WTC11 (cell line): ENCODE data around the gene GPR18. TPM values are rescaled to one million over a fixed set of nuclear protein-coding genes. Genes with fewer than 3 reads are reported as not detected.

Experiments
- ATAC-seq: fragments of 200-7000 bp; cut with Tn5 transposase; 2 replicates; pipeline ENCODE4 v1.10.0; 2021; ENCODE audit warnings: mild to moderate bottlenecking, moderate library complexity
- CTCF ChIA-PET: fragments of 300-600 bp; sonication (Branson Sonifier 250); formaldehyde crosslinking; loops from one replicate; lab custom pipeline; 2021; ENCODE audit warnings: antibody characterized with exemption; lab: Charles Lee
- POLR2A ChIA-PET: fragments of 350-600 bp; sonication (Branson Sonifier 250); formaldehyde crosslinking; loops from one replicate; lab custom pipeline; 2021; ENCODE audit warnings: antibody characterized with exemption; lab: Charles Lee
- DNase-seq: peaks from one replicate; pipeline ENCODE4 v3.0.0; 2021; ENCODE audit warnings: low spot score
- H3K27ac Mint-ChIP-seq: 2 replicates; pipeline ENCODE4 v1.8.0; 2021; ENCODE audit warnings: mixed read lengths
- H3K27me3 Mint-ChIP-seq: 2 replicates; pipeline ENCODE4 v1.8.0; 2021; ENCODE audit warnings: low read depth, mild to moderate bottlenecking, moderate library complexity, mixed read lengths
- H3K36me3 Mint-ChIP-seq: 2 replicates; pipeline ENCODE4 v1.8.0; 2021; ENCODE audit warnings: mixed read lengths
- H3K4me1 Mint-ChIP-seq: 2 replicates; pipeline ENCODE4 v1.8.0; 2022; ENCODE audit warnings: mixed read lengths
- H3K4me3 Mint-ChIP-seq: 2 replicates; pipeline ENCODE4 v1.8.0; 2021; ENCODE audit warnings: mild to moderate bottlenecking, moderate library complexity, mixed read lengths
- H3K9me3 Mint-ChIP-seq: 2 replicates; pipeline ENCODE4 v1.8.0; 2021; ENCODE audit warnings: mixed read lengths
- CREB1 ChIP-seq: sonication (generic); formaldehyde crosslinking; IDR thresholded peaks from 2 replicates; pipeline ENCODE4 v1.8.0; 2023; ENCODE audit warnings: mild to moderate bottlenecking, missing genetic modification reagents
- FOXP1 ChIP-seq: sonication (generic); formaldehyde crosslinking; IDR thresholded peaks from 2 replicates; pipeline ENCODE4 v1.8.0; 2022; ENCODE audit warnings: missing genetic modification reagents, mild to moderate bottlenecking, moderate library complexity, borderline replicate concordance
- GRHL2 ChIP-seq: fragments of 250-450 bp; sonication (Bioruptor Pico); IDR thresholded peaks from 2 replicates; pipeline ENCODE4 v1.8.0; 2022; ENCODE audit warnings: mild to moderate bottlenecking, moderate library complexity; ENCODE audit not compliant: insufficient replicate concordance, severe bottlenecking
- IRF2 ChIP-seq: sonication (generic); formaldehyde crosslinking; IDR thresholded peaks from 2 replicates; pipeline ENCODE4 v1.8.0; 2022; ENCODE audit warnings: low read depth, missing genetic modification reagents, borderline replicate concordance
- MYBL2 ChIP-seq: sonication (generic); formaldehyde crosslinking; IDR thresholded peaks from 2 replicates; pipeline ENCODE4 v1.8.1; 2023; ENCODE audit warnings: mild to moderate bottlenecking, moderate library complexity, missing genetic modification reagents
- NR1H2 ChIP-seq: sonication (generic); formaldehyde crosslinking; IDR thresholded peaks from 2 replicates; pipeline ENCODE4 v1.9.0; 2021; ENCODE audit warnings: mild to moderate bottlenecking, moderate library complexity, missing genetic modification reagents
- NR3C1 ChIP-seq: sonication (generic); formaldehyde crosslinking; conservative IDR thresholded peaks from 2 replicates; pipeline ENCODE4 v1.8.1; 2023; ENCODE audit warnings: low read depth, mild to moderate bottlenecking, missing genetic modification reagents
- RORB ChIP-seq: fragments of 250-450 bp; sonication (Bioruptor Pico); IDR thresholded peaks from 2 replicates; pipeline ENCODE4 v1.9.0; 2021; ENCODE audit warnings: mild to moderate bottlenecking
- SP1 ChIP-seq: sonication (generic); formaldehyde crosslinking; conservative IDR thresholded peaks from 2 replicates; pipeline ENCODE4 v1.8.1; 2022; ENCODE audit warnings: missing genetic modification reagents
- TP53 ChIP-seq: sonication (generic); formaldehyde crosslinking; IDR thresholded peaks from 2 replicates; pipeline ENCODE4 v1.8.1; 2023; ENCODE audit warnings: mild to moderate bottlenecking, missing genetic modification reagents
- ZNF317 ChIP-seq: sonication (generic); formaldehyde crosslinking; IDR thresholded peaks from 2 replicates; pipeline ENCODE4 v1.8.1; 2023; ENCODE audit warnings: low read depth, mild to moderate bottlenecking, moderate library complexity, missing genetic modification reagents, borderline replicate concordance
- ZNF416 ChIP-seq: fragments of 250-450 bp; sonication (Bioruptor Pico); IDR thresholded peaks from 2 replicates; pipeline ENCODE4 v1.9.0; 2021; ENCODE audit warnings: mild to moderate bottlenecking, inconsistent platforms
- total RNA-seq: library from RNA; stranded (reverse); gene quantifications from 3 replicates; pipeline ENCODE4 v1.2.3, GENCODE V29; 2021
- TF ChIP-seq, protein P1 (sequence below): sonication (generic); formaldehyde crosslinking; conservative IDR thresholded peaks from 2 replicates; pipeline ENCODE4 v1.8.1; 2022; ENCODE audit warnings: mild to moderate bottlenecking, missing genetic modification reagents
- TF ChIP-seq, protein P2 (sequence below): sonication (generic); formaldehyde crosslinking; IDR thresholded peaks from 2 replicates; pipeline ENCODE4 v1.8.1; 2023; ENCODE audit warnings: mild to moderate bottlenecking, moderate library complexity, missing genetic modification reagents
- TF ChIP-seq, protein P3 (sequence below): sonication (generic); formaldehyde crosslinking; IDR thresholded peaks from 2 replicates; pipeline ENCODE4 v1.8.1; 2023; ENCODE audit warnings: mild to moderate bottlenecking, missing genetic modification reagents, moderate library complexity
- TF ChIP-seq, protein P4 (sequence below): sonication (generic); formaldehyde crosslinking; IDR thresholded peaks from 2 replicates; pipeline ENCODE4 v1.8.0; 2023; ENCODE audit warnings: mild to moderate bottlenecking, missing genetic modification reagents
- TF ChIP-seq, protein P5 (sequence below): fragments of 250-450 bp; sonication (Bioruptor Pico); IDR thresholded peaks from 2 replicates; pipeline ENCODE4 v2.1.2; 2022; ENCODE audit warnings: mild to moderate bottlenecking, moderate library complexity
- TF ChIP-seq, protein P6 (sequence below): fragments of 250-450 bp; sonication (Bioruptor Pico); conservative IDR thresholded peaks from 2 replicates; pipeline ENCODE4 v1.9.0; 2021; ENCODE audit warnings: mild to moderate bottlenecking
- TF ChIP-seq, protein P7 (sequence below): sonication (generic); formaldehyde crosslinking; IDR thresholded peaks from 2 replicates; pipeline ENCODE4 v1.8.1; 2023; ENCODE audit warnings: mild to moderate bottlenecking, missing genetic modification reagents, borderline replicate concordance
- TF ChIP-seq, protein P8 (sequence below): sonication (generic); formaldehyde crosslinking; IDR thresholded peaks from 2 replicates; pipeline ENCODE4 v1.8.0; 2022; ENCODE audit warnings: mild to moderate bottlenecking, missing genetic modification reagents

Gene GPR18
- total RNA-seq, 1 experiment from 2014 or later = 0.09 TPM

DNA sequence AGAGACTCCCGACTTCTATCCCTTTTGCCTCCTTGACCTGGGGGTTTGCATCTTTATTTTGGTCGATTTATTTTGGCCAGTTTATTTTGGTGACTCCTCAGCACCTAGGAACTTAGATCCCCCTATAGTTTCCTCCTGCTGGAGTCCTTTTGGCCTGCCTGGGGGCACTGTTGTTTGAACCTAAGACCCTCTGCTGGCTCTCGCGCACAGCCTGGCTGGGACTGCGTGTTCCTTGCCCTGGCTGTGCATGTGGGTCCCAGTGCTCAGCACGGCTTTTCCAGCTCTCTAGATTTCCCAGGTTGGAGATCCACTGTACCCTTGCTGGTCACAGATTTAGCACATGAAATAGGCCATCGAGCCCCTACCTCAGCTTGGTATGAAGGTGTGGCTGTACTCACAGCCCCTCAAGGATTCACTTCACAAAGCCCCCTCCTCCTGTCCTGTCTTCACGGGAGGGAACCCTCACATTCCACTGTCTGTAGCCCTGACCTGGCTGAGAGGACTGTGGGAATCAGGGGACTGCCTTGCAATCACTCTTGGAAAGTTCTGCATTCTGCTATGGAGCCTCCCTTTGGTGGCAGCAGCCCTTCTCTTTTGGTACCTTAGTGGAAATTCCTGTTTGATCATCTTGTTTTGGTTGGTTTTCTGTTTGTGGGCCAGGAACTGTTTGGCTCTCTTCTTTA lies 49.2 kb downstream of the GPR18 start:
- ATAC-seq (peak; percentile 50), DNase-seq (no peak)
- Mint-ChIP-seq H3K9me3 (no peaks in the 10 kb centered on the region), H3K4me1 (peaks cover 39% of the 10 kb centered on the region), H3K4me3 (no peak overlapping the region), H3K36me3 (no peaks in the 10 kb centered on the region; the same call in 1 of the 2 replicates), H3K27ac (peak overlapping the region; percentile 34), H3K27me3 (no peaks in the 10 kb centered on the region)
- ChIA-PET CTCF (interaction anchor here (1.0 kb wide), 1 partner anchor 33 kb away, joined by 3 read pairs; no protein-coding TSS in a partner anchor), POLR2A (interaction anchor here (1.4 kb wide), 1 partner anchor 8 kb away, joined by 5 read pairs; the partner anchor contains the start of gene UBAC2)
- no peak for TF ChIP-seq ZNF416
- TF ChIP-seq FOXP1 = no peak
- TF ChIP-seq SP1 (CRISPR knock-in tag) = no peak
- TF ChIP-seq, protein P1, sequence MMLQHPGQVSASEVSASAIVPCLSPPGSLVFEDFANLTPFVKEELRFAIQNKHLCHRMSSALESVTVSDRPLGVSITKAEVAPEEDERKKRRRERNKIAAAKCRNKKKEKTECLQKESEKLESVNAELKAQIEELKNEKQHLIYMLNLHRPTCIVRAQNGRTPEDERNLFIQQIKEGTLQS (CRISPR knock-in tag) = no peak
- no peak for TF ChIP-seq TP53 (CRISPR knock-in tag)
- TF ChIP-seq, protein P2, sequence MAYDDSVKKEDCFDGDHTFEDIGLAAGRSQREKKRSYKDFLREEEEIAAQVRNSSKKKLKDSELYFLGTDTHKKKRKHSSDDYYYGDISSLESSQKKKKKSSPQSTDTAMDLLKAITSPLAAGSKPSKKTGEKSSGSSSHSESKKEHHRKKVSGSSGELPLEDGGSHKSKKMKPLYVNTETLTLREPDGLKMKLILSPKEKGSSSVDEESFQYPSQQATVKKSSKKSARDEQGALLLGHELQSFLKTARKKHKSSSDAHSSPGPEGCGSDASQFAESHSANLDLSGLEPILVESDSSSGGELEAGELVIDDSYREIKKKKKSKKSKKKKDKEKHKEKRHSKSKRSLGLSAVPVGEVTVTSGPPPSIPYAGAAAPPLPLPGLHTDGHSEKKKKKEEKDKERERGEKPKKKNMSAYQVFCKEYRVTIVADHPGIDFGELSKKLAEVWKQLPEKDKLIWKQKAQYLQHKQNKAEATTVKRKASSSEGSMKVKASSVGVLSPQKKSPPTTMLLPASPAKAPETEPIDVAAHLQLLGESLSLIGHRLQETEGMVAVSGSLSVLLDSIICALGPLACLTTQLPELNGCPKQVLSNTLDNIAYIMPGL = no peak
- TF ChIP-seq, protein P3, sequence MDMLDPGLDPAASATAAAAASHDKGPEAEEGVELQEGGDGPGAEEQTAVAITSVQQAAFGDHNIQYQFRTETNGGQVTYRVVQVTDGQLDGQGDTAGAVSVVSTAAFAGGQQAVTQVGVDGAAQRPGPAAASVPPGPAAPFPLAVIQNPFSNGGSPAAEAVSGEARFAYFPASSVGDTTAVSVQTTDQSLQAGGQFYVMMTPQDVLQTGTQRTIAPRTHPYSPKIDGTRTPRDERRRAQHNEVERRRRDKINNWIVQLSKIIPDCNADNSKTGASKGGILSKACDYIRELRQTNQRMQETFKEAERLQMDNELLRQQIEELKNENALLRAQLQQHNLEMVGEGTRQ (CRISPR knock-in tag) = no peak
- TF ChIP-seq ZNF317 (CRISPR knock-in tag) = no peak
- no peak for TF ChIP-seq NR3C1 (CRISPR knock-in tag)
- TF ChIP-seq, protein P4, sequence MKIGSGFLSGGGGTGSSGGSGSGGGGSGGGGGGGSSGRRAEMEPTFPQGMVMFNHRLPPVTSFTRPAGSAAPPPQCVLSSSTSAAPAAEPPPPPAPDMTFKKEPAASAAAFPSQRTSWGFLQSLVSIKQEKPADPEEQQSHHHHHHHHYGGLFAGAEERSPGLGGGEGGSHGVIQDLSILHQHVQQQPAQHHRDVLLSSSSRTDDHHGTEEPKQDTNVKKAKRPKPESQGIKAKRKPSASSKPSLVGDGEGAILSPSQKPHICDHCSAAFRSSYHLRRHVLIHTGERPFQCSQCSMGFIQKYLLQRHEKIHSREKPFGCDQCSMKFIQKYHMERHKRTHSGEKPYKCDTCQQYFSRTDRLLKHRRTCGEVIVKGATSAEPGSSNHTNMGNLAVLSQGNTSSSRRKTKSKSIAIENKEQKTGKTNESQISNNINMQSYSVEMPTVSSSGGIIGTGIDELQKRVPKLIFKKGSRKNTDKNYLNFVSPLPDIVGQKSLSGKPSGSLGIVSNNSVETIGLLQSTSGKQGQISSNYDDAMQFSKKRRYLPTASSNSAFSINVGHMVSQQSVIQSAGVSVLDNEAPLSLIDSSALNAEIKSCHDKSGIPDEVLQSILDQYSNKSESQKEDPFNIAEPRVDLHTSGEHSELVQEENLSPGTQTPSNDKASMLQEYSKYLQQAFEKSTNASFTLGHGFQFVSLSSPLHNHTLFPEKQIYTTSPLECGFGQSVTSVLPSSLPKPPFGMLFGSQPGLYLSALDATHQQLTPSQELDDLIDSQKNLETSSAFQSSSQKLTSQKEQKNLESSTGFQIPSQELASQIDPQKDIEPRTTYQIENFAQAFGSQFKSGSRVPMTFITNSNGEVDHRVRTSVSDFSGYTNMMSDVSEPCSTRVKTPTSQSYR (CRISPR knock-in tag) = no peak
- no peak for TF ChIP-seq GRHL2
- TF ChIP-seq IRF2 (CRISPR knock-in tag) = no peak
- TF ChIP-seq CREB1 = no peak

DNA sequence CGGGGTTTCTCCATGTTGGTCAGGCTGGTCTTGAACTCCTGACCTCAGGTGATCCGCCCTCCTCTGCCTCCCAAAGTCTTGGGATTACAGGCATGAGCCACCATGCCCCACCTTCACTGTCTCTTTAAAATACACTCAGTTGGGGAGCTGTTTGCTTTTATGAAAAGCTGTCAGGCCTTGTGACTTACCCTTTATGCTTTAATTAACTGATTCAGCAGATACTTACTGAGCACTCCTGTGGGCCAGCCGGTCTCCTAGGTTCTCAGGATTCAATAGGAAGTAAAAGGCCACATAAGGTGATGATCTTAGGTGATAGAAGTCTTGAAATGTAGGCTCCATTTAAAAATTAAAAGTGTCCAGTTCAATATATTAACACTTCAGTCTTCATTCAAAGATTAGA lies 50.0 kb downstream of the GPR18 start:
- ATAC-seq (no peak), DNase-seq (no peak)
- Mint-ChIP-seq H3K4me1 (peaks cover 44% of the 10 kb centered on the region), H3K4me3 (no peak overlapping the region), H3K27ac (no peak overlapping the region), H3K27me3 (no peaks in the 10 kb centered on the region), H3K9me3 (no peaks in the 10 kb centered on the region), H3K36me3 (no peaks in the 10 kb centered on the region; the same call in 1 of the 2 replicates)
- ChIA-PET CTCF (no interaction called here), POLR2A (no interaction called here)
- TF ChIP-seq, protein P5, sequence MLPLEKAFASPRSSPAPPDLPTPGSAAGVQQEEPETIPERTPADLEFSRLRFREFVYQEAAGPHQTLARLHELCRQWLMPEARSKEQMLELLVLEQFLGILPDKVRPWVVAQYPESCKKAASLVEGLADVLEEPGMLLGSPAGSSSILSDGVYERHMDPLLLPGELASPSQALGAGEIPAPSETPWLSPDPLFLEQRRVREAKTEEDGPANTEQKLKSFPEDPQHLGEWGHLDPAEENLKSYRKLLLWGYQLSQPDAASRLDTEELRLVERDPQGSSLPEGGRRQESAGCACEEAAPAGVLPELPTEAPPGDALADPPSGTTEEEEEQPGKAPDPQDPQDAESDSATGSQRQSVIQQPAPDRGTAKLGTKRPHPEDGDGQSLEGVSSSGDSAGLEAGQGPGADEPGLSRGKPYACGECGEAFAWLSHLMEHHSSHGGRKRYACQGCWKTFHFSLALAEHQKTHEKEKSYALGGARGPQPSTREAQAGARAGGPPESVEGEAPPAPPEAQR (CRISPR knock-in tag) = no peak
- no peak for TF ChIP-seq MYBL2 (CRISPR knock-in tag)
- TF ChIP-seq, protein P6, sequence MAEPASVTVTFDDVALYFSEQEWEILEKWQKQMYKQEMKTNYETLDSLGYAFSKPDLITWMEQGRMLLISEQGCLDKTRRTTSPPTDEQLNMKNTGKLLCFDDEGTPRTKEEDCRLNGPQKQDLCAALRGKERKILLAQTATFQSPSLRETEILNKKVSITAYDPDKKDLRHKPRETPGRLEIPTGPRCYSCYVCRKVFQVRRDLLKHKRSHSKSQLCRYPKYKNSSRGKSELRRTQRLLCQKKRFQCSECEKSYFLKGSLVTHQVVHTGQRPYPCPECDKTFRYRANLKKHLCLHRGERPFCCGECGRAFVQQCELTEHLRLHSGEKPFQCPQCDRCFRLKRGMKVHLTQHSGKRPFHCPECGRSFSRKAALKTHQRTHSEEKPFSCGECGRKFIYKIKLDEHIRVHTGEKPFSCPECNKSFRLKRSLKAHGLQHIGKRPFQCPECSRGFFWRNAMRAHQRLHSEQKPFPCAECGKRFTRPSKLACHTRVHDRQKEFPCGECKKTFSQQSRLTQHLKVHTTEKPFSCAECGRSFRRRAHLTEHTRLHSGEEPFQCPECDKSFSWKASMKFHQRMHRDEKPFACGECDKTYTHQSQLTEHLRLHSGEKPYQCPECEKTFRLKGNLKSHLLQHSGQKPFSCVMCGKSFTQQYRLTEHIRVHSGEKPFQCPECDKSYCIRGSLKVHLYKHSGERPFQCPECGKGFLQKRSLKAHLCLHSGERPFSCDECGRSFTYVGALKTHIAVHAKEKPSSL (CRISPR knock-in tag) = no peak
- no peak for TF ChIP-seq NR1H2 (CRISPR knock-in tag)
- TF ChIP-seq, protein P7, sequence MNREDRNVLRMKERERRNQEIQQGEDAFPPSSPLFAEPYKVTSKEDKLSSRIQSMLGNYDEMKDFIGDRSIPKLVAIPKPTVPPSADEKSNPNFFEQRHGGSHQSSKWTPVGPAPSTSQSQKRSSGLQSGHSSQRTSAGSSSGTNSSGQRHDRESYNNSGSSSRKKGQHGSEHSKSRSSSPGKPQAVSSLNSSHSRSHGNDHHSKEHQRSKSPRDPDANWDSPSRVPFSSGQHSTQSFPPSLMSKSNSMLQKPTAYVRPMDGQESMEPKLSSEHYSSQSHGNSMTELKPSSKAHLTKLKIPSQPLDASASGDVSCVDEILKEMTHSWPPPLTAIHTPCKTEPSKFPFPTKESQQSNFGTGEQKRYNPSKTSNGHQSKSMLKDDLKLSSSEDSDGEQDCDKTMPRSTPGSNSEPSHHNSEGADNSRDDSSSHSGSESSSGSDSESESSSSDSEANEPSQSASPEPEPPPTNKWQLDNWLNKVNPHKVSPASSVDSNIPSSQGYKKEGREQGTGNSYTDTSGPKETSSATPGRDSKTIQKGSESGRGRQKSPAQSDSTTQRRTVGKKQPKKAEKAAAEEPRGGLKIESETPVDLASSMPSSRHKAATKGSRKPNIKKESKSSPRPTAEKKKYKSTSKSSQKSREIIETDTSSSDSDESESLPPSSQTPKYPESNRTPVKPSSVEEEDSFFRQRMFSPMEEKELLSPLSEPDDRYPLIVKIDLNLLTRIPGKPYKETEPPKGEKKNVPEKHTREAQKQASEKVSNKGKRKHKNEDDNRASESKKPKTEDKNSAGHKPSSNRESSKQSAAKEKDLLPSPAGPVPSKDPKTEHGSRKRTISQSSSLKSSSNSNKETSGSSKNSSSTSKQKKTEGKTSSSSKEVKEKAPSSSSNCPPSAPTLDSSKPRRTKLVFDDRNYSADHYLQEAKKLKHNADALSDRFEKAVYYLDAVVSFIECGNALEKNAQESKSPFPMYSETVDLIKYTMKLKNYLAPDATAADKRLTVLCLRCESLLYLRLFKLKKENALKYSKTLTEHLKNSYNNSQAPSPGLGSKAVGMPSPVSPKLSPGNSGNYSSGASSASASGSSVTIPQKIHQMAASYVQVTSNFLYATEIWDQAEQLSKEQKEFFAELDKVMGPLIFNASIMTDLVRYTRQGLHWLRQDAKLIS (CRISPR knock-in tag) = no peak
- no peak for TF ChIP-seq RORB (CRISPR knock-in tag)
- TF ChIP-seq, protein P8, sequence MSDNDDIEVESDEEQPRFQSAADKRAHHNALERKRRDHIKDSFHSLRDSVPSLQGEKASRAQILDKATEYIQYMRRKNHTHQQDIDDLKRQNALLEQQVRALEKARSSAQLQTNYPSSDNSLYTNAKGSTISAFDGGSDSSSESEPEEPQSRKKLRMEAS = no peak
